Measurements from ENCODE around the gene ADGRV1.

ADGRV1 gene

GRCh38 chr5:91189480-91190313 is 631.1 kb downstream of the ADGRV1 start:
- TF ChIP-seq ZNF274 (IDR thresholded peaks at IDR 0.05; ENCODE audit: low read depth, low read length) (no peak), SUZ12 (IDR thresholded peaks at IDR 0.05; ENCODE audit: extremely low read depth, insufficient read depth, insufficient read length) (no peak), YY1 (IDR thresholded peaks at IDR 0.05; ENCODE audit: insufficient read depth, insufficient read length) (no peak)
- no peaks in the 10 kb centered on the region for H3K27me3 ChIP-seq (ENCODE audit: insufficient read depth, insufficient read length)
- H3K9ac ChIP-seq (ENCODE audit: insufficient read length, low read depth): no peak overlapping the region
- H3K9me3 ChIP-seq (ENCODE audit: insufficient read depth, low read length): no peaks in the 10 kb centered on the region
- no peak for DNase-seq (ENCODE audit: low read depth, low spot score)
- H3K4me1 ChIP-seq (ENCODE audit: insufficient read depth, insufficient read length): no peaks in the 10 kb centered on the region
- H3K36me3 ChIP-seq (ENCODE audit: insufficient read depth, insufficient read length, low read length): no peaks in the 10 kb centered on the region
- H3K4me3 ChIP-seq (ENCODE audit: insufficient read length, low read depth): no peak overlapping the region

GRCh38 chr5:91190314-91190690 is 631.7 kb downstream of the ADGRV1 start:
- Histone ChIP-seq H3K27me3 (ENCODE audit: insufficient read depth, insufficient read length) (no peaks in the 10 kb centered on the region), H3K4me3 (ENCODE audit: insufficient read length, low read depth) (no peak overlapping the region), H3K4me1 (ENCODE audit: insufficient read depth, insufficient read length) (no peaks in the 10 kb centered on the region), H3K9ac (ENCODE audit: insufficient read length, low read depth) (no peak overlapping the region), H3K36me3 (ENCODE audit: insufficient read depth, insufficient read length, low read length) (no peaks in the 10 kb centered on the region), H3K9me3 (ENCODE audit: insufficient read depth, low read length) (no peaks in the 10 kb centered on the region)
- TF ChIP-seq ZNF274 (IDR thresholded peaks at IDR 0.05; ENCODE audit: low read depth, low read length): no peak
- no peak for TF ChIP-seq YY1 (IDR thresholded peaks at IDR 0.05; ENCODE audit: insufficient read depth, insufficient read length)
- no peak for TF ChIP-seq SUZ12 (IDR thresholded peaks at IDR 0.05; ENCODE audit: extremely low read depth, insufficient read depth, insufficient read length)
- no peak for DNase-seq (ENCODE audit: low read depth, low spot score)

- H3K27me3 ChIP-seq (ENCODE audit: insufficient read depth, insufficient read length): no peaks in the 10 kb centered on the region
- no peak for DNase-seq (ENCODE audit: low read depth, low spot score)
- no peak overlapping the region for H3K4me3 ChIP-seq (ENCODE audit: insufficient read length, low read depth)
- no peaks in the 10 kb centered on the region for H3K9me3 ChIP-seq (ENCODE audit: insufficient read depth, low read length)
- H3K36me3 ChIP-seq (ENCODE audit: insufficient read depth, insufficient read length, low read length): no peaks in the 10 kb centered on the region
- H3K9ac ChIP-seq (ENCODE audit: insufficient read length, low read depth): no peak overlapping the region
- no peaks in the 10 kb centered on the region for H3K4me1 ChIP-seq (ENCODE audit: insufficient read depth, insufficient read length)
- TF ChIP-seq SUZ12 (IDR thresholded peaks at IDR 0.05; ENCODE audit: extremely low read depth, insufficient read depth, insufficient read length) (no peak), ZNF274 (IDR thresholded peaks at IDR 0.05; ENCODE audit: low read depth, low read length) (no peak)
These were observed 636.3 kb downstream of the ADGRV1 start for GRCh38 chr5:91194824-91195381.

DNA sequence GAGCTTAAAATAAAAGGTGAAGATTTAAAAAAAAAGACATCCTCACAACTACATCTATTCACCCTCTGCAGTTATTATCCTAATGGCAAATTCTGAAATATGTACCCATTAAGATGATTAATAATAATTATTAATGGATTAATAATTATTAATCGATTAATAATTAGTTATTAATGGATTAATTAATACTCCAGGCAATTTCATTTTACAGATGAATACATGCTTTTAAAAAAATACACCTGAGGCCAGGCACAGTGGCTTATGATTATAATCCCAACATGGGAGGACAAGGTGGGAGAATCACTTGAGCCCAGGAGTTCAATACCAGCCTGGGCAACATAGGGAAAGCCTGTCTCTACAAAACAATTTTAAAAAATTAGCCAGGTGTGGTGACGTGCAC is 642.1 kb downstream of the ADGRV1 start:
- no peaks in the 10 kb centered on the region for H3K9me3 ChIP-seq (ENCODE audit: insufficient read depth, low read length)
- no peaks in the 10 kb centered on the region for H3K27me3 ChIP-seq (ENCODE audit: insufficient read depth, insufficient read length)
- TF ChIP-seq YY1 (IDR thresholded peaks at IDR 0.05; ENCODE audit: insufficient read depth, insufficient read length) (no peak), SUZ12 (IDR thresholded peaks at IDR 0.05; ENCODE audit: extremely low read depth, insufficient read depth, insufficient read length) (no peak), ZNF274 (IDR thresholded peaks at IDR 0.05; ENCODE audit: low read depth, low read length) (no peak)
- no peaks in the 10 kb centered on the region for H3K36me3 ChIP-seq (ENCODE audit: insufficient read depth, insufficient read length, low read length)
- no peaks in the 10 kb centered on the region for H3K4me1 ChIP-seq (ENCODE audit: insufficient read depth, insufficient read length)
- H3K4me3 ChIP-seq (ENCODE audit: insufficient read length, low read depth): no peak overlapping the region
- DNase-seq (ENCODE audit: low read depth, low spot score): no peak
- H3K9ac ChIP-seq (ENCODE audit: insufficient read length, low read depth): no peak overlapping the region

GRCh38 chr5:91206103-91206502 is 647.5 kb downstream of the ADGRV1 start:
- no peaks in the 10 kb centered on the region for H3K4me1 ChIP-seq (ENCODE audit: insufficient read depth, insufficient read length)
- no peaks in the 10 kb centered on the region for H3K27me3 ChIP-seq (ENCODE audit: insufficient read depth, insufficient read length)
- no peak overlapping the region for H3K4me3 ChIP-seq (ENCODE audit: insufficient read length, low read depth)
- no peak for DNase-seq (ENCODE audit: low read depth, low spot score)
- H3K36me3 ChIP-seq (ENCODE audit: insufficient read depth, insufficient read length, low read length): no peaks in the 10 kb centered on the region
- TF ChIP-seq SUZ12 (IDR thresholded peaks at IDR 0.05; ENCODE audit: extremely low read depth, insufficient read depth, insufficient read length) (no peak), ZNF274 (IDR thresholded peaks at IDR 0.05; ENCODE audit: low read depth, low read length) (no peak), YY1 (IDR thresholded peaks at IDR 0.05; ENCODE audit: insufficient read depth, insufficient read length) (no peak)
- H3K9me3 ChIP-seq (ENCODE audit: insufficient read depth, low read length): no peaks in the 10 kb centered on the region
- H3K9ac ChIP-seq (ENCODE audit: insufficient read length, low read depth): no peak overlapping the region

DNA sequence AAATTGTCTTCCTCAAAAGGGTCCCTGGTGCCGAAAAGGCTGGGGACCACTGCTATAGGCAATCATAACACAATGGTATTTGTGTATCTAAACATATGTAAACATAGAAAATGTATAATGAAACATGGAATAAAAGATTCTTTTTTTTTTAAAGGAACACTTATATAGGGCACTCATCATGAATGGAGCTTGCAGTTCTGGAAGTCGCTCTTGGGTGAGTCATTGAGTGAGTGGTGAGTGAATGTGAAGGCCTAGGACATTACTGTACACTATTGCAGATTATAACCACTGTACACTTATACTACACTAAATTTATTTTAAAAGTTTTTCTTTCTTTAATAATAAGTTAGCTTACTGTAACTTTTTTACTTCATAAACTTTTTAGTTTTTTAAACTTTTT is 648.1 kb downstream of the ADGRV1 start:
- H3K27me3 ChIP-seq (ENCODE audit: insufficient read depth, insufficient read length): no peaks in the 10 kb centered on the region
- no peaks in the 10 kb centered on the region for H3K9me3 ChIP-seq (ENCODE audit: insufficient read depth, low read length)
- no peak overlapping the region for H3K4me3 ChIP-seq (ENCODE audit: insufficient read length, low read depth)
- TF ChIP-seq ZNF274 (IDR thresholded peaks at IDR 0.05; ENCODE audit: low read depth, low read length): no peak
- TF ChIP-seq SUZ12 (IDR thresholded peaks at IDR 0.05; ENCODE audit: extremely low read depth, insufficient read depth, insufficient read length): no peak
- TF ChIP-seq YY1 (IDR thresholded peaks at IDR 0.05; ENCODE audit: insufficient read depth, insufficient read length): no peak
- DNase-seq (ENCODE audit: low read depth, low spot score): no peak
- no peaks in the 10 kb centered on the region for H3K36me3 ChIP-seq (ENCODE audit: insufficient read depth, insufficient read length, low read length)
- no peaks in the 10 kb centered on the region for H3K4me1 ChIP-seq (ENCODE audit: insufficient read depth, insufficient read length)
- no peak overlapping the region for H3K9ac ChIP-seq (ENCODE audit: insufficient read length, low read depth)

GRCh38 chr5:91207248-91207647 is 648.7 kb downstream of the ADGRV1 start:
- H3K4me1 ChIP-seq (ENCODE audit: insufficient read depth, insufficient read length): no peaks in the 10 kb centered on the region
- no peak overlapping the region for H3K9ac ChIP-seq (ENCODE audit: insufficient read length, low read depth)
- H3K4me3 ChIP-seq (ENCODE audit: insufficient read length, low read depth): no peak overlapping the region
- DNase-seq (ENCODE audit: low read depth, low spot score): no peak
- TF ChIP-seq ZNF274 (IDR thresholded peaks at IDR 0.05; ENCODE audit: low read depth, low read length) (no peak), SUZ12 (IDR thresholded peaks at IDR 0.05; ENCODE audit: extremely low read depth, insufficient read depth, insufficient read length) (no peak), YY1 (IDR thresholded peaks at IDR 0.05; ENCODE audit: insufficient read depth, insufficient read length) (no peak)
- no peaks in the 10 kb centered on the region for H3K27me3 ChIP-seq (ENCODE audit: insufficient read depth, insufficient read length)
- H3K9me3 ChIP-seq (ENCODE audit: insufficient read depth, low read length): no peaks in the 10 kb centered on the region
- no peaks in the 10 kb centered on the region for H3K36me3 ChIP-seq (ENCODE audit: insufficient read depth, insufficient read length, low read length)
